ENCODE results near the gene AK9. TPM values are rescaled to one million over a fixed set of nuclear protein-coding genes. Genes with fewer than 3 reads are reported as not detected.

AK9 gene
- total and polyA plus RNA-seq, 12 donors = 1.9 to 9.9 (median 5.4) TPM

DNA sequence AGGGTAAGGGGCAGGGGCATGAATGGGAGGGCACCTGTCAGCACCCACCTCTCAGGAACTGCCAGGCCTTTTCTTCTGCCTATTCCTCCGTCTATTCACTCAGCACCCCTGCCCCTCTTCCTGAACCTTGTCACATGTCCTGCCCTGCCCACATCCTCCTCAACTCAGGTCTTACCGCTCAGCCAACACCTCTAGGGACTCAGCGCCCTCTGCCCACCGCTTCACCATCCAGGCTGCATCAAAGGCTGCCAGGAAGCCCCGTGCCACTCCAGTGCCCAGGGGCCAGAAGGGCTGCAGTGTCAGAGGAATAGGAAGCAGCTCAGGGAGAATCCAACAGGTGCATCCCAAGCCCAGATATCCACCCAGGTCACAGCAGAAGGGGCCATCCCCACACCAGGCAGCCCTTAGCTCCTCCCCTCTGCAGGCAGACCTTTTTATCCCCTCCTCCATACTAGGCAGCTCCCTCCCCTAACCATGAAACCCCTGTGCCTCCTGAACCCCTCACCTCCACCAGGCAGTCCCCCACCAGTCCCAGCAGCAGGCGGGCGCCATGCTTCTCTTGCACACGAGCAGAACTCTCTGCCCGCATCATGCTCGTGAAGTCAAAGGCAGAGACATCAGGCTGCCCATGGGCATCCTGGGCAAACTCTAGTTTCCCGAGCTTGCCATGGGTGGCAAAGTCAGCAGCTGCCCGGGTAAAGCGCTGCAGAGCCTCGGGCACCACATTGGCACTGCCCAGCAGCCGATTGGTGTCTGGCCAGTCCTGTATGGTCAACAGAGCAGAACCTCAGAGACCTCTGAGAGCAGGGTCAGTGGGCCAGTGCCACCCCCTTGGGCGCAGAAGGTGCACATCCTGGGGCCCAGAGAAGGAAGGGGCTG is 241.0 kb downstream of the AK9 start:
- H3K27ac ChIP-seq = no peak overlapping the region
- H3K4me3 ChIP-seq = no peak overlapping the region
- H3K27me3 ChIP-seq = no peaks in the 10 kb centered on the region
- H3K9me3 ChIP-seq (replicated peaks in 1 of 3) = no peaks in the 10 kb centered on the region
- DNase-seq = peak in 1 of 7 donors; percentile 25
- intact Hi-C loops (cut with DNase I) = no loop called here
- H3K4me1 ChIP-seq (replicated peaks in 1 of 2) = peaks cover 1 to 11% of the 10 kb centered on the region in 2 donors
- TF ChIP-seq POLR2A (IDR thresholded peaks at IDR 0.05) = no peak
- TF ChIP-seq, protein P1, sequence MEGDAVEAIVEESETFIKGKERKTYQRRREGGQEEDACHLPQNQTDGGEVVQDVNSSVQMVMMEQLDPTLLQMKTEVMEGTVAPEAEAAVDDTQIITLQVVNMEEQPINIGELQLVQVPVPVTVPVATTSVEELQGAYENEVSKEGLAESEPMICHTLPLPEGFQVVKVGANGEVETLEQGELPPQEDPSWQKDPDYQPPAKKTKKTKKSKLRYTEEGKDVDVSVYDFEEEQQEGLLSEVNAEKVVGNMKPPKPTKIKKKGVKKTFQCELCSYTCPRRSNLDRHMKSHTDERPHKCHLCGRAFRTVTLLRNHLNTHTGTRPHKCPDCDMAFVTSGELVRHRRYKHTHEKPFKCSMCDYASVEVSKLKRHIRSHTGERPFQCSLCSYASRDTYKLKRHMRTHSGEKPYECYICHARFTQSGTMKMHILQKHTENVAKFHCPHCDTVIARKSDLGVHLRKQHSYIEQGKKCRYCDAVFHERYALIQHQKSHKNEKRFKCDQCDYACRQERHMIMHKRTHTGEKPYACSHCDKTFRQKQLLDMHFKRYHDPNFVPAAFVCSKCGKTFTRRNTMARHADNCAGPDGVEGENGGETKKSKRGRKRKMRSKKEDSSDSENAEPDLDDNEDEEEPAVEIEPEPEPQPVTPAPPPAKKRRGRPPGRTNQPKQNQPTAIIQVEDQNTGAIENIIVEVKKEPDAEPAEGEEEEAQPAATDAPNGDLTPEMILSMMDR (IDR thresholded peaks at IDR 0.05) = no peak
- H3K36me3 ChIP-seq (replicated peaks in 1 of 2) = peaks cover 0 to 6% of the 10 kb centered on the region in 2 donors
- WGBS, 4 donors = 67 to 90% (median 84%) methylated on average over 11 to 16 of the region's 16 CpGs

DNA sequence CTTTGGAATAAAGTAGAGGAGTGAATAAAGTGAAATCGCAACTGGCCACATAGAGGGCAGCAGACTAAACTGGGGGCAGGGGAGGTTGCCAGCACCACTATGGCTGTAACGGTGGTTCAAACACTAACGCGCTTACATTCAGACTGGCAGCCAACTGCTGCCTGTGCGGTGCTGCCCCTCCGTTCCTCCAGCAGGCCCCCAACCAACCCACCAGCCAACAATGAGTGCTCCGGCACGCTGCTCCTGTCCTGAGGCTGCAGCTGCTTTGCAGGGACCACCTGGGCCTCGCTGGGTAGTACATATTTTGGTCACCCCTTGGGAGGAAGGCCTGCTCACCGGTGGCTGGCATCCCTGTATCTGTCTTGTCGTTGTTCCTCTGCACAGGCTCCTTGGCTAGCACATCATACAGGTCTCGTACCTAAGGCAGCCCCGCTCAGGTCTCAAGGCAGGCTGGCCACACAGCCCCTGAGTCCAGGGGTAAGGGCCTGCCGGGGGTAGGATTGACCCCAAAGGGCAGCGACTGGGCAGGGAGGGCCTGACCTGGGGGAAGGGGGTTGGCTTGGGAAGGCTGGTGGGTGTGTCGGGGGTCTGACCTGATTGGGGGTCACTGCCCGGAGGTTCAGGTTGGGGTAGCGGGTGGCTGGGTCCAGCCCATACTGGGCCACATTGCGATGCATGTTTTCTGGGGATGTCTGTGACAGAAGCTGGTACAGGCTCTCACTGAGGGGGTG is 241.8 kb downstream of the AK9 start:
- no peak overlapping the region for H3K4me3 ChIP-seq
- DNase-seq = peak in 1 of 7 donors; percentile 48
- no peaks in the 10 kb centered on the region for H3K9me3 ChIP-seq (replicated peaks in 1 of 3)
- TF ChIP-seq, protein P1 (IDR thresholded peaks at IDR 0.05) = no peak
- no peak for TF ChIP-seq POLR2A (IDR thresholded peaks at IDR 0.05)
- no peaks in the 10 kb centered on the region for H3K27me3 ChIP-seq
- intact Hi-C loops (cut with DNase I) = no loop called here
- H3K27ac ChIP-seq = no peak overlapping the region
- peaks cover 0 to 4% of the 10 kb centered on the region in 2 donors for H3K4me1 ChIP-seq (replicated peaks in 1 of 2)
- WGBS, 4 donors = 76 to 82% (median 80%) methylated on average over 13 to 19 of the region's 19 CpGs
- peaks cover 0 to 10% of the 10 kb centered on the region in 2 donors for H3K36me3 ChIP-seq (replicated peaks in 1 of 2)

DNA sequence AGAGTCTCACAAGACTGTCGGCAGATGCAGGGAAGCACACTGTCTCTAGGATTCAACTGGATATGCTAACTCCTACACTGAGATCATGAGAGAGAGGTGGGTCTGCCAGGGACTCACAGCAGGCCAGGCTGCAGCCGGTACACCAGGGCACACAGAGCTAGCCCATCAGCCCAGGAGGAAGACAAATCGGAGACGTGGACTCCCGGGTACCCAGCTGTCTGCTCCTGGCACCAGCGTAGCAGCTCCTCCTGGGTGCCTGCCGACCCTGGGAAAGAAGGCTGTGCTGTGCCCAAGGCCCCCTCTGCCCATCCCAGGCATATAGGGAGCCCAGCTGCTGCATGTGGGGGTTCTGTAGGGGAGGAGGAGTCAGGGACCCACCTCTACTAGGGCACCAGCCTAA is 242.4 kb downstream of the AK9 start:
- Histone ChIP-seq H3K27ac (no peak overlapping the region), H3K27me3 (no peaks in the 10 kb centered on the region), H3K4me1 (replicated peaks in 1 of 2) (no peaks in the 10 kb centered on the region), H3K36me3 (replicated peaks in 1 of 2) (peaks cover 0 to 10% of the 10 kb centered on the region in 2 donors), H3K9me3 (replicated peaks in 1 of 3) (no peaks in the 10 kb centered on the region), H3K4me3 (no peak overlapping the region)
- TF ChIP-seq, protein P1 (IDR thresholded peaks at IDR 0.05) = no peak
- TF ChIP-seq POLR2A (IDR thresholded peaks at IDR 0.05) = no peak
- intact Hi-C loops (cut with DNase I) = no loop called here
- peak in 1 of 7 donors; percentile 41 for DNase-seq
- WGBS, 4 donors = 59 to 90% (median 67%) methylated on average over 2 to 7 of the region's 7 CpGs

DNA sequence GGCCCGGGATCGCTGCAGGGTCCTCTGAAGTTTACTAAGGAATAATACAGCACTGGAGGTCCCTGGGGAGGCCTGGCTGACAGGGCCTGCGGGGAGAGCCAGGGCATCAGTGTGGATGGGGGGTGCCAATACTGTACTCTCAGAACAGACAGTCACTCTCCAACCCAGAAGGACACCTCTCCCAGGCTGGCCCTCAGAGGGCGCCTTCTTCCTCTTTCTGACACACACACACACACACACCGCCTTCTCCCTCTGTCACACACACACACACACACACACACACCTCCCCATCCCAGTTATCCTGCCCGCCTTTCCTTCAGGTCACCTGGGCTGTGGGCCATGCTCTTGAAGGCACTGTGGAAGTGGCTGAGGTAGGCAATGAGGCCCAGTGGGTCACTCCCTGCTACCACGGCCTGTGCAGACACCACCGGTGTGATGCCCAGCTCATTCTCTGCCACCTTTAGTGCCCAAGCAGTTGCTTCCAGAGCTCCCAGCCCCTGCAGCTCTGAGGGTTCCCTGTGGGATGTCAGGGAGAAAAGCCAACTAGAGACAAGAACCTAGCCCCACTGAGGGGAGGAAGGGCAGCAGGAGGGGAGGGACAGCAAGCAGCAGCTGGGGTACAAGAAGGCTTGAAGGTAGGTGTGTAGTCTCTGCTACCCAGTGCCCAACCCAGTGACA is 243.0 kb downstream of the AK9 start:
- Histone ChIP-seq H3K4me3 (no peak overlapping the region), H3K9me3 (replicated peaks in 1 of 3) (no peaks in the 10 kb centered on the region), H3K4me1 (replicated peaks in 1 of 2) (no peaks in the 10 kb centered on the region), H3K36me3 (replicated peaks in 1 of 2) (peaks cover 0 to 10% of the 10 kb centered on the region in 2 donors), H3K27ac (no peak overlapping the region), H3K27me3 (no peaks in the 10 kb centered on the region)
- DNase-seq = no peak
- TF ChIP-seq, protein P1 (IDR thresholded peaks at IDR 0.05) = no peak
- no peak for TF ChIP-seq POLR2A (IDR thresholded peaks at IDR 0.05)
- WGBS, 4 donors = 80 to 92% (median 82%) methylated on average over 7 to 8 of the region's 8 CpGs
- intact Hi-C loops (cut with DNase I) = no loop called here
